ENCODE data around the gene HAUS2.

DNA sequence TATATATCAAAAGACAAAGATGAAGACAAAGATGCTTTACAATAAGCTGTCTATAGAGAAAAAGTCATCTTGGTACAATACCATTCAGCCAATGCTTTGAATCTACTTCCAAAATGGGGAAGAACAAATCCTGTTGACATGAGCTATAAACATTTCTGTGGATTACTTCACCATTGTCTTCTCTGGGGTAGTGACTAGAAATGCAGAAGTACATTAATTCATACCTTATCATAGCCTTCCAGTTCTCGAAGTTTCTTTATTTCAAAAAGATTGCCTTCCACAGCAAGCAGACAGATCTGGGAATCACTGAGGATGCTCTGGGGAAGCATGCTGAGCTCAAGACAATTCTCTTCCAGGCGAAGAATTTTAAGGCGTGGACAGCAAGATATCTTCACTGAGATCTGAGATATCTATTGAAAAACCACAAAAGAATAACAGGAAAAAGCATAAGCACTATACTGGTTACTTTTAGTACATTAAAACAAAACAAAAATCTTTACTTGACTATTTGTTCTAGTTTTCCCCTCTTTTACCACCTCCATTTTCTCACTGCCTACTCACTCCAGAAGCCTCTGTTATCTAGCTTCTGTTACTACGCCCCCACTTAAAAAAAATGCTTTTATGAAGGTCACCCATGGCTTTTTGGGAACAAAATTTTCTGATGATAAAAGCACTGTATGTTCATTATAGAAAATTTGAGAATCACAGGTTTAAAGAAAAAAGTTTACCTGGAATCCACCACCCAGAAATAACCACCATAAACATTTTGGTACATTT lies 3.6 kb upstream of the HAUS2 start:
- TF ChIP-seq, protein P1, sequence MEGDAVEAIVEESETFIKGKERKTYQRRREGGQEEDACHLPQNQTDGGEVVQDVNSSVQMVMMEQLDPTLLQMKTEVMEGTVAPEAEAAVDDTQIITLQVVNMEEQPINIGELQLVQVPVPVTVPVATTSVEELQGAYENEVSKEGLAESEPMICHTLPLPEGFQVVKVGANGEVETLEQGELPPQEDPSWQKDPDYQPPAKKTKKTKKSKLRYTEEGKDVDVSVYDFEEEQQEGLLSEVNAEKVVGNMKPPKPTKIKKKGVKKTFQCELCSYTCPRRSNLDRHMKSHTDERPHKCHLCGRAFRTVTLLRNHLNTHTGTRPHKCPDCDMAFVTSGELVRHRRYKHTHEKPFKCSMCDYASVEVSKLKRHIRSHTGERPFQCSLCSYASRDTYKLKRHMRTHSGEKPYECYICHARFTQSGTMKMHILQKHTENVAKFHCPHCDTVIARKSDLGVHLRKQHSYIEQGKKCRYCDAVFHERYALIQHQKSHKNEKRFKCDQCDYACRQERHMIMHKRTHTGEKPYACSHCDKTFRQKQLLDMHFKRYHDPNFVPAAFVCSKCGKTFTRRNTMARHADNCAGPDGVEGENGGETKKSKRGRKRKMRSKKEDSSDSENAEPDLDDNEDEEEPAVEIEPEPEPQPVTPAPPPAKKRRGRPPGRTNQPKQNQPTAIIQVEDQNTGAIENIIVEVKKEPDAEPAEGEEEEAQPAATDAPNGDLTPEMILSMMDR (IDR thresholded peaks at IDR 0.05 in 2 of 3, conservative IDR thresholded peaks at IDR 0.05 in 1 of 3; ENCODE audit: borderline replicate concordance in 1 of 3, insufficient read depth in 1 of 3, low read depth in 2 of 3, low read length in 2 of 3): no peak
- TF ChIP-seq POLR2A (IDR thresholded peaks at IDR 0.05; ENCODE audit: borderline replicate concordance, extremely low read depth, insufficient read depth, insufficient read length) (no peak), CEBPB (IDR thresholded peaks at IDR 0.05; ENCODE audit: low read depth) (no peak), ELF1 (IDR thresholded peaks at IDR 0.05; ENCODE audit: borderline replicate concordance, low read depth) (no peak), SP1 (IDR thresholded peaks at IDR 0.05; ENCODE audit: low read depth) (no peak), EGR1 (IDR thresholded peaks at IDR 0.05; ENCODE audit: low read depth) (no peak), EZH2 (IDR thresholded peaks at IDR 0.05) (no peak)
- TF ChIP-seq, protein P2, sequence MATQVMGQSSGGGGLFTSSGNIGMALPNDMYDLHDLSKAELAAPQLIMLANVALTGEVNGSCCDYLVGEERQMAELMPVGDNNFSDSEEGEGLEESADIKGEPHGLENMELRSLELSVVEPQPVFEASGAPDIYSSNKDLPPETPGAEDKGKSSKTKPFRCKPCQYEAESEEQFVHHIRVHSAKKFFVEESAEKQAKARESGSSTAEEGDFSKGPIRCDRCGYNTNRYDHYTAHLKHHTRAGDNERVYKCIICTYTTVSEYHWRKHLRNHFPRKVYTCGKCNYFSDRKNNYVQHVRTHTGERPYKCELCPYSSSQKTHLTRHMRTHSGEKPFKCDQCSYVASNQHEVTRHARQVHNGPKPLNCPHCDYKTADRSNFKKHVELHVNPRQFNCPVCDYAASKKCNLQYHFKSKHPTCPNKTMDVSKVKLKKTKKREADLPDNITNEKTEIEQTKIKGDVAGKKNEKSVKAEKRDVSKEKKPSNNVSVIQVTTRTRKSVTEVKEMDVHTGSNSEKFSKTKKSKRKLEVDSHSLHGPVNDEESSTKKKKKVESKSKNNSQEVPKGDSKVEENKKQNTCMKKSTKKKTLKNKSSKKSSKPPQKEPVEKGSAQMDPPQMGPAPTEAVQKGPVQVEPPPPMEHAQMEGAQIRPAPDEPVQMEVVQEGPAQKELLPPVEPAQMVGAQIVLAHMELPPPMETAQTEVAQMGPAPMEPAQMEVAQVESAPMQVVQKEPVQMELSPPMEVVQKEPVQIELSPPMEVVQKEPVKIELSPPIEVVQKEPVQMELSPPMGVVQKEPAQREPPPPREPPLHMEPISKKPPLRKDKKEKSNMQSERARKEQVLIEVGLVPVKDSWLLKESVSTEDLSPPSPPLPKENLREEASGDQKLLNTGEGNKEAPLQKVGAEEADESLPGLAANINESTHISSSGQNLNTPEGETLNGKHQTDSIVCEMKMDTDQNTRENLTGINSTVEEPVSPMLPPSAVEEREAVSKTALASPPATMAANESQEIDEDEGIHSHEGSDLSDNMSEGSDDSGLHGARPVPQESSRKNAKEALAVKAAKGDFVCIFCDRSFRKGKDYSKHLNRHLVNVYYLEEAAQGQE (IDR thresholded peaks at IDR 0.05; ENCODE audit: low read depth): no peak
- TF ChIP-seq, protein P3, sequence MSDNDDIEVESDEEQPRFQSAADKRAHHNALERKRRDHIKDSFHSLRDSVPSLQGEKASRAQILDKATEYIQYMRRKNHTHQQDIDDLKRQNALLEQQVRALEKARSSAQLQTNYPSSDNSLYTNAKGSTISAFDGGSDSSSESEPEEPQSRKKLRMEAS (IDR thresholded peaks at IDR 0.05): no peak
